Epithelial cell of esophagus (primary cell): ENCODE data around the gene ZNF814.
"Not testable (repeated sequence)": the region's sequence is repeated elsewhere in the genome, so short reads cannot be mapped to it uniquely, and the experiment has no call there.

Experiments used
- DNase-seq: peaks from one replicate; pipeline ENCODE4 v3.0.0; 2010; ENCODE audit warnings: low read depth
- H3K4me3 ChIP-seq: 2 replicates; pipeline ENCODE4 v1.5.1; 2011; ENCODE audit warnings: mild to moderate bottlenecking, low read length, control low read depth
- CTCF ChIP-seq: IDR thresholded peaks from 2 replicates; pipeline ENCODE4 v1.5.1; 2011; ENCODE audit warnings: low read depth, mild to moderate bottlenecking, low read length, control low read depth, inconsistent platforms; ENCODE audit not compliant: insufficient read depth; ENCODE audit errors: missing control alignments

ZNF814 gene

GRCh38 chr19:57905258-57905657, 16.4 kb upstream of the ZNF814 start:
- H3K4me3 ChIP-seq = no peak overlapping the region
- no peak for DNase-seq
- no peak for TF ChIP-seq CTCF

GRCh38 chr19:57903618-57904184, 14.9 kb upstream of the ZNF814 start:
- TF ChIP-seq CTCF = no peak
- no peak for DNase-seq
- H3K4me3 ChIP-seq = no peak overlapping the region

GRCh38 chr19:57900311-57900710, 11.5 kb upstream of the ZNF814 start:
- no peak for DNase-seq
- TF ChIP-seq CTCF = no peak
- H3K4me3 ChIP-seq = no peak overlapping the region

- H3K4me3 ChIP-seq = not testable (repeated sequence)
- peak; percentile 74 for DNase-seq
Measured at GRCh38 chr19:57890706-57891105, 1.9 kb upstream of the ZNF814 start.

GRCh38 chr19:57888107-57888559, 704 bp downstream of the ZNF814 start:
- no peak for TF ChIP-seq CTCF
- DNase-seq = peak; percentile 55
- peak overlapping the region; percentile 91 for H3K4me3 ChIP-seq

GRCh38 chr19:57887195-57887941, 1.5 kb downstream of the ZNF814 start:
- DNase-seq = peak; percentile 59
- TF ChIP-seq CTCF = peak; percentile 7
- H3K4me3 ChIP-seq = peak overlapping the region; percentile 91

GRCh38 chr19:57886046-57886445, 2.8 kb downstream of the ZNF814 start:
- no peak for TF ChIP-seq CTCF
- DNase-seq = no peak
- no peak overlapping the region for H3K4me3 ChIP-seq

- not testable (repeated sequence) for DNase-seq, H3K4me3 ChIP-seq
Measured at GRCh38 chr19:57873883-57874799, 14.7 kb downstream of the ZNF814 start.
